Ascending aorta (tissue), 2 donors: ENCODE results near the gene TES. TPM values are rescaled to one million over a fixed set of nuclear protein-coding genes. Genes with fewer than 3 reads are reported as not detected.

Source experiments
- DNase-seq, 2 donors: peaks; one replicate each; pipeline ENCODE4 v3.0.0-alpha.2; 2019; ENCODE audit warnings: low spot score in 2 of 2
- H3K27ac ChIP-seq, 2 donors: fragments of 200-600 bp; sonication (generic); one replicate each; pipeline ENCODE4 v1.5.1; 2016 to 2017; ENCODE audit warnings: mild to moderate bottlenecking in 1 of 2
- H3K27me3 ChIP-seq: fragments of 200-600 bp; sonication (generic); one replicate; pipeline ENCODE4 v1.5.1; 2017
- H3K36me3 ChIP-seq, 2 donors: fragments of 200-600 bp; sonication (generic); one replicate each; pipeline ENCODE4 v1.5.1; 2016
- H3K4me1 ChIP-seq, 2 donors: fragments of 200-600 bp; sonication (generic); one replicate each; pipeline ENCODE4 v1.5.1; 2016 to 2017; ENCODE audit warnings: mild to moderate bottlenecking in 1 of 2
- H3K4me3 ChIP-seq, 2 donors: fragments of 200-600 bp; sonication (generic); one replicate each; pipeline ENCODE4 v1.5.1; 2016 to 2017; ENCODE audit warnings: mild to moderate bottlenecking in 1 of 2
- H3K9me3 ChIP-seq, 2 donors: fragments of 200-600 bp; sonication (generic); one replicate each; pipeline ENCODE4 v1.5.1; 2016
- CTCF ChIP-seq, 3 experiments: fragments of 200-600 bp in 2 of 3; fragments of 450-650 bp in 1 of 3; sonication (generic) in 2 of 3; IDR thresholded peaks; one replicate each; pipeline ENCODE4 v1.5.1; 2016 to 2019; ENCODE audit warnings: antibody characterized with exemption in 3 of 3, mild to moderate bottlenecking in 1 of 3, moderate library complexity in 1 of 3
- intact Hi-C: fragments of 100-400 bp; cut with DNase I; formaldehyde crosslinking; loops from one replicate; pipeline ENCODE4 v1.15.1; 2023
- total RNA-seq: library from RNA; depleted of rRNA; stranded (reverse); fragments of >200 nt; gene quantifications from one replicate; pipeline ENCODE4 v1.1.0, GENCODE V29; 2016

Gene TES
- total RNA-seq, 1 donor from 2014 or later: 108 TPM

GRCh38 chr7:116231949-116232348, 21.6 kb downstream of the TES start:
- DNase-seq: no peak
- no peaks in the 10 kb centered on the region for H3K27me3 ChIP-seq
- H3K9me3 ChIP-seq: no peaks in the 10 kb centered on the region
- H3K4me3 ChIP-seq: no peak overlapping the region
- intact Hi-C loops: loop anchor here (2.0 to 5.0 kb wide), 2 partner anchors 21 to 630 kb away; partner anchors contain the start of genes CAPZA2 and TES
- TF ChIP-seq CTCF (IDR thresholded peaks at IDR 0.05): no peak
- H3K36me3 ChIP-seq: peaks cover 0 to 10% of the 10 kb centered on the region in 2 donors
- H3K4me1 ChIP-seq: peaks cover 25 to 77% of the 10 kb centered on the region in 2 donors
- H3K27ac ChIP-seq: peak overlapping the region; percentile 84 to 91

- peak overlapping the region; percentile 84 to 91 for H3K27ac ChIP-seq
- no peaks in the 10 kb centered on the region for H3K27me3 ChIP-seq
- H3K4me1 ChIP-seq: peaks cover 22 to 75% of the 10 kb centered on the region in 2 donors
- no peak overlapping the region for H3K4me3 ChIP-seq
- H3K9me3 ChIP-seq: no peaks in the 10 kb centered on the region
- peaks cover 0 to 14% of the 10 kb centered on the region in 2 donors for H3K36me3 ChIP-seq
- DNase-seq: no peak
- intact Hi-C loops: loop anchor here (5.0 kb wide), 1 partner anchor 630 kb away; the partner anchor contains the start of gene CAPZA2
- no peak for TF ChIP-seq CTCF (IDR thresholded peaks at IDR 0.05)
Observed at GRCh38 chr7:116232350-116232749, 22.0 kb downstream of the TES start.

- Histone ChIP-seq H3K27ac (peak overlapping the region; percentile 84 to 91), H3K4me3 (no peak overlapping the region), H3K9me3 (no peaks in the 10 kb centered on the region), H3K27me3 (no peaks in the 10 kb centered on the region), H3K36me3 (peaks cover 0 to 20% of the 10 kb centered on the region in 2 donors), H3K4me1 (peaks cover 21 to 77% of the 10 kb centered on the region in 2 donors)
- intact Hi-C loops: loop anchor here (5.0 kb wide), 1 partner anchor 629 kb away; the partner anchor contains the start of gene CAPZA2
- DNase-seq: no peak
- no peak for TF ChIP-seq CTCF (IDR thresholded peaks at IDR 0.05)
Observed at GRCh38 chr7:116232920-116233319, 22.6 kb downstream of the TES start.

- intact Hi-C loops: loop anchor here (5.0 kb wide), 1 partner anchor 628 kb away; the partner anchor contains the start of gene CAPZA2
- TF ChIP-seq CTCF (IDR thresholded peaks at IDR 0.05): no peak
- no peak for DNase-seq
- H3K4me3 ChIP-seq: no peak overlapping the region
- no peaks in the 10 kb centered on the region for H3K27me3 ChIP-seq
- no peaks in the 10 kb centered on the region for H3K9me3 ChIP-seq
- peaks cover 0 to 22% of the 10 kb centered on the region in 2 donors for H3K36me3 ChIP-seq
- H3K4me1 ChIP-seq: peaks cover 18 to 71% of the 10 kb centered on the region in 2 donors
- H3K27ac ChIP-seq: peak overlapping the region; percentile 38 to 91
Observed at GRCh38 chr7:116234517-116235200, 24.3 kb downstream of the TES start.

GRCh38 chr7:116235380-116235779, 25.0 kb downstream of the TES start:
- H3K4me1 ChIP-seq: peaks cover 16 to 69% of the 10 kb centered on the region in 2 donors
- H3K4me3 ChIP-seq: no peak overlapping the region
- no peaks in the 10 kb centered on the region for H3K9me3 ChIP-seq
- H3K36me3 ChIP-seq: peaks cover 0 to 22% of the 10 kb centered on the region in 2 donors
- TF ChIP-seq CTCF (IDR thresholded peaks at IDR 0.05): no peak
- intact Hi-C loops: no loop called here
- H3K27ac ChIP-seq: peak overlapping the region; percentile 38 to 91
- no peak for DNase-seq
- H3K27me3 ChIP-seq: no peaks in the 10 kb centered on the region
